ENCODE data around the gene AGA.

DNA sequence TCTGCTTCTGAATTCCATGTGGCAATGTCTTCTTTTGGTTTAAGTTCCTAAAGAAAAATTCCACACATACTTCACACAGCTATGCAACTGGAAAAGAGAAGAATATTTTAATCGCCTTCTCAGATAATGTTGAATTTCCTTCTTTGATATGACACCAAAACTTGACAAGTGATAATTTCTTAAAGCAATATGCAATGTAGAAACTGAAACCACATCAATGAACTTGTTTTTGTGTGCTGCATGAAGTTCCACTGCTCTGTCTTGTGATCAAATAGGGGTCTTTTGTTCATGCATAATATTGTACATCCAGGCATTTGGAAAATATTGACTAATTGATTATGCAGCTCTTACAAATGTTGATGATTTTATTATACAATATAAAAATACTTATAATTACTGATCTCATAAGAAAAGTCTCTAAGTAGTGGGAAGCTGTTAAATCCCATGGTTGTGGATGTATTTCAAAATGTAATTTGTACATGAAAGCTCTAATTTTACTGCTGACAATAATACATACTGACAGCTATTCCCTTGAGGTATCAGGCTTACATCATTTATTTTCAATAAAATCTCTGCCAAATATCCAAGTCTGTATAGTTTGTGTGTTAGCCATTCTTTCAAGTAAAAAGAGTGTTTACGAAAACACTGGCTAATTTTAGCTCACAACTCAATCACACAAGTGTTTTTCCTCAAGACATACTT lies 56.5 kb downstream of the AGA start:
- TF ChIP-seq ZNF792 (CRISPR knock-in tag; IDR thresholded peaks at IDR 0.05) (no peak), CTCF (CRISPR knock-in tag; IDR thresholded peaks at IDR 0.05) (no peak)

All from HepG2 (cell line).